GM12865 (cell line): ENCODE data around the gene KRTAP4-3.
"Not testable (repeated sequence)": the region's sequence is repeated elsewhere in the genome, so short reads cannot be mapped to it uniquely, and the experiment has no call there.

Source experiments
- DNase-seq: peaks from one replicate; pipeline ENCODE4 v3.0.0; 2010; ENCODE audit warnings: low read depth
- H3K4me3 ChIP-seq: 2 replicates; pipeline ENCODE4 v1.5.1; 2011; ENCODE audit warnings: mild to moderate bottlenecking, low read depth, low read length, control low read depth
- TF ChIP-seq, protein P1 (sequence below): IDR thresholded peaks from 2 replicates; pipeline ENCODE4 v1.5.1; 2011; ENCODE audit warnings: low read length, control low read depth, low read depth, inconsistent platforms; ENCODE audit not compliant: insufficient read depth; ENCODE audit errors: missing control alignments

The KRTAP4-3 gene

DNA sequence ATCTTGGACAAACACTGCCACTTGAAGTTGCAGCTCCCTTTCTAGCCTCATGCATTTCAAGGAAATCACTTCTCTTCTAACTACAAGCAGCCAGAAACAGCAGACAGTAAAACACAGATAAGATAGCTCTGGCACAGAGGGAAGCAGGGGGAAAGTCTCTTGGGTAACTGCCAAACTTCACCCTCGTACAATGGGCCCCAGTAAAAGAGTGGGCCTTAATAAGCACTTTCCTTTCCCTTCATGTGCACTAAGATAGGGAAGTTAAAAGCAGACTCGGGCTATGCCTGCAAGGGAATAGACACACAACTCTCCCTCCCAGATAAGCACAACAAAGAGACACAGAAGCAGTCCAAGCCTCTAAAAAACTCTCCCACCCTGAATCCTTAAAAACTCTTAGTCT lies 14.2 kb downstream of the KRTAP4-3 start:
- no peak overlapping the region for H3K4me3 ChIP-seq

GRCh38 chr17:41151525-41151924 lies 16.5 kb downstream of the KRTAP4-3 start:
- H3K4me3 ChIP-seq: no peak overlapping the region
- no peak for DNase-seq
- TF ChIP-seq, protein P1, sequence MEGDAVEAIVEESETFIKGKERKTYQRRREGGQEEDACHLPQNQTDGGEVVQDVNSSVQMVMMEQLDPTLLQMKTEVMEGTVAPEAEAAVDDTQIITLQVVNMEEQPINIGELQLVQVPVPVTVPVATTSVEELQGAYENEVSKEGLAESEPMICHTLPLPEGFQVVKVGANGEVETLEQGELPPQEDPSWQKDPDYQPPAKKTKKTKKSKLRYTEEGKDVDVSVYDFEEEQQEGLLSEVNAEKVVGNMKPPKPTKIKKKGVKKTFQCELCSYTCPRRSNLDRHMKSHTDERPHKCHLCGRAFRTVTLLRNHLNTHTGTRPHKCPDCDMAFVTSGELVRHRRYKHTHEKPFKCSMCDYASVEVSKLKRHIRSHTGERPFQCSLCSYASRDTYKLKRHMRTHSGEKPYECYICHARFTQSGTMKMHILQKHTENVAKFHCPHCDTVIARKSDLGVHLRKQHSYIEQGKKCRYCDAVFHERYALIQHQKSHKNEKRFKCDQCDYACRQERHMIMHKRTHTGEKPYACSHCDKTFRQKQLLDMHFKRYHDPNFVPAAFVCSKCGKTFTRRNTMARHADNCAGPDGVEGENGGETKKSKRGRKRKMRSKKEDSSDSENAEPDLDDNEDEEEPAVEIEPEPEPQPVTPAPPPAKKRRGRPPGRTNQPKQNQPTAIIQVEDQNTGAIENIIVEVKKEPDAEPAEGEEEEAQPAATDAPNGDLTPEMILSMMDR: no peak

More for the DNA sequence above, 14.2 kb downstream of the KRTAP4-3 start:
- TF ChIP-seq, protein P1: no peak
- DNase-seq: no peak

GRCh38 chr17:41150026-41150425 lies 18.0 kb downstream of the KRTAP4-3 start:
- H3K4me3 ChIP-seq: no peak overlapping the region

DNA sequence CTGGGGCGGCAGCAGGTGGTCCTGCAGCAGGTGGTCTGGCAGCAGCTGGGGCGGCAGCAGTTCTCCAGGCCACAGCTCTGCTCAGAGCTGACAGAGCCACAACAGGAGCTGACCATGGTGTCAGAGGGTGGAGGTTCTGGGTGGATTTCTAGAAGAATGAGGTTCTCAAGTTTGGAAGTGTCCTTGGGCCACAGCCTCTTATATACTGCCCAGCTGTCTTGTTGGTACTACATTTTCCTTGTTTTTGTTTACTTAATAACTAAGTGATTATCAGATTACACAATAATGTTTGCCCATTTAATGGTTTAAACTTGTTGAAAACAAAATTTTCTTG lies 18.4 kb downstream of the KRTAP4-3 start, which contains the start of gene KRTAP4-5:
Gene KRTAP4-5 (minus strand): TSS at position 174 of the 334 bp plus-strand sequence. CDS start 58 bp downstream, at position 116.
- TF ChIP-seq, protein P1: no peak

More at GRCh38 chr17:41150026-41150425, 18.0 kb downstream of the KRTAP4-3 start:
- no peak for DNase-seq
- TF ChIP-seq, protein P1: no peak

DNA sequence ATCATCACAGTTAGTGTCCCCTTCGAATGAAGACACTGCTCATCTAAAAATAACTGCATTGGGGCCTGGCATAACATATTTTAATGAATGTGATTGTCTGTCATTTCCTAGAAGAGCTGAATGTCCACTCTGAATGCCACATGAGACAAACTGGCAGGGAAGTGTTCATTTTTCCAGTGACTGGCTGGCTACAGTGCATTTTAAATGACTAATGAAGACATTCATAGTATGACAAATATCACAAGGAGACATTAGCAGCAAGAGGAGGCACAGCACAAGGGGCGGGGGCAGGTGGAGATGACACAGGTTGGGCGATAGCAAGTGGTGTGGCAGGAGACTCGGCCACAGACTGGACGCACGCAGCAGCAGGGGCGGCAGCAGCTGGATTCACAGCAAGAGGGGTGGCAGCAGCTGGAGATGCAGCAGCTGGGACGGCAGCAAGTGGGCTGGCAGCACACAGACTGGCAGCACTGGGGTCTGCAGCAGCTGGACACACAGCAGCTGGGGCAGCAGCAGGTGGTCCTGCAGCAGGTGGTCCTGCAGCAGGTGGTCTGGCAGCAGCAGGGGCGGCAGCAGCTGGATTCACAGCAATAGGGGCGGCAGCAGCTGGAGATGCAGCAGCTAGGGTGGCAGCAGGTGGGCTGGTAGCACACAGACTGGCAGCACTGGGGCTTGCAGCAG lies 18.9 kb downstream of the KRTAP4-3 start:
- not testable (repeated sequence) for H3K4me3 ChIP-seq, DNase-seq

More for the DNA sequence above, 18.4 kb downstream of the KRTAP4-3 start, which contains the start of gene KRTAP4-5:
- DNase-seq: no peak
- H3K4me3 ChIP-seq: no peak within 1 kb of the TSS

DNA sequence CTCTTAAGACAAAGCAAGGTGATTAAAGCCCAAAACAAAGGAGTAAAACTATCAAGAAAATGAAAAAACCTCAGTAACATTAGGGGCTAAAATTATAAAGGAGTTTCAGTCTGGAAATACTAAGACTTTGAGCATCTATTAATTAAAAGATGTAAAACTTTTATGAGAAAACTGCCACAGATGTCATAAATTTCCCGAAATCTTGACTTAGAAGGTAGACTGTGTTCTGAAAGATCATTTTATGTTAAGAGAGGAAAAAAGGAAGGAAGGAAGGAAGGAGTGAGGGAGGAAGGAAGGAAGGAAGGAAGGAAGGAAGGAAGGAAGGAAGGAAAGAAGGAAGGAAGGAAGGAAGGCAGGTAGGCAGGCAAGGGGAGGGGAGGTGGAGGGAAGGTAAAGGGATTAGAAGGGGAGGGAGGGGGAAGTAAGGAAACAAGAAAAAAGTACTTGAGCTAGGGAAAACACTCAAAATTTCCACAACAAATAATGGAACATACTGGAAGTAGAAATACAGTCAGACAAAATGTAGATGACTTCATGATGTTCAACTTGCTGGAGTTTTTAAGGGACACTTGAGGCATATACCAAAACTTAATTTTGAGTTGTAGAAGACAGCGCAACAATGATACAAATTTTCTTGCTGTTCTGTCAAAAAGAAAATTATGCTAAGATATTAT lies 20.4 kb downstream of the KRTAP4-3 start:
- no peak for DNase-seq
- TF ChIP-seq, protein P1: no peak
- H3K4me3 ChIP-seq: no peak overlapping the region

- no peak for DNase-seq
- no peak overlapping the region for H3K4me3 ChIP-seq
- TF ChIP-seq, protein P1: no peak
These were observed 22.8 kb downstream of the KRTAP4-3 start for GRCh38 chr17:41145261-41145660.
